Stimulated activated memory B cell treated with anti-CD40 and anti-IgM and Interleukin-4, amounts not matched to agents 10 μg/mL and 1 μg/mL and 100 μg/mL, for 72 hours (primary cell): ENCODE results near the gene SH3GL3.

Experiments
- ATAC-seq: fragments of 150-1000 bp; cut with Tn5 transposase; 2 replicates; pipeline ENCODE4 v1.10.0; 2021
- H3K27ac Mint-ChIP-seq: one replicate; pipeline ENCODE4 v1.8.0; 2022; ENCODE audit warnings: mild to moderate bottlenecking, mixed read lengths
- H3K27me3 Mint-ChIP-seq: one replicate; pipeline ENCODE4 v1.8.0; 2022; ENCODE audit warnings: mixed read lengths
- H3K36me3 Mint-ChIP-seq: one replicate; pipeline ENCODE4 v1.8.0; 2022; ENCODE audit warnings: mixed read lengths
- H3K4me1 Mint-ChIP-seq: one replicate; pipeline ENCODE4 v1.8.0; 2022; ENCODE audit warnings: mixed read lengths
- H3K4me3 Mint-ChIP-seq: one replicate; pipeline ENCODE4 v1.8.0; 2022; ENCODE audit warnings: mild to moderate bottlenecking, moderate library complexity, mixed read lengths
- H3K9me3 Mint-ChIP-seq: one replicate; pipeline ENCODE4 v1.8.0; 2022; ENCODE audit warnings: mixed read lengths

SH3GL3 gene

GRCh38 chr15:83659417-83659812, 212.3 kb downstream of the SH3GL3 start:
- Mint-ChIP-seq H3K27me3 (peaks cover 13% of the 10 kb centered on the region), H3K27ac (no peak overlapping the region), H3K4me1 (no peaks in the 10 kb centered on the region), H3K4me3 (no peak overlapping the region), H3K9me3 (no peaks in the 10 kb centered on the region), H3K36me3 (no peaks in the 10 kb centered on the region)
- no peak for ATAC-seq

DNA sequence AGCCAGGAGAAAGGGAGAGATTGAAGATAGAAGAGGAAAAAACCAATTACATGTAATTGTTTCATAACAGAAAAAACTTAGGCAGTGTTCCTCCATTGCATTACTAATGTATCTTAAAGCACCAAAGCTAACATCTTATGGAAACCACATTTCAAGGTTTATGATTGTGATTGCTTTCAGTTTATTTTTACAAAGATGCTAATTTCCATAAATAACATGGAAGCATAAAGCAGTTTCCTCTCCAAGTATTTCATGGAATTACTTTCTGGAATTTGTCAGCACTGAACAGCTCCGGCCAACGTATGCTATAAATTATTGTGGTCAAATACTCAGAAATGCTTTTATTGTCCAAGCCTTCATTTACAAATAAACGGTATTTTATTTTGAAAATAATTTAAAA, 218.3 kb downstream of the SH3GL3 start:
- Mint-ChIP-seq H3K27me3 (no peaks in the 10 kb centered on the region), H3K27ac (no peak overlapping the region), H3K4me1 (no peaks in the 10 kb centered on the region), H3K9me3 (peaks cover 2% of the 10 kb centered on the region), H3K36me3 (no peaks in the 10 kb centered on the region), H3K4me3 (no peak overlapping the region)
- no peak for ATAC-seq
